ENCODE data around the gene YTHDC1.
A peak's percentile ranks its signal among the peaks of the same experiment; 100 is the strongest.
"Not testable (repeated sequence)": the region's sequence is repeated elsewhere in the genome, so short reads cannot be mapped to it uniquely, and the experiment has no call there.

Gene YTHDC1

DNA sequence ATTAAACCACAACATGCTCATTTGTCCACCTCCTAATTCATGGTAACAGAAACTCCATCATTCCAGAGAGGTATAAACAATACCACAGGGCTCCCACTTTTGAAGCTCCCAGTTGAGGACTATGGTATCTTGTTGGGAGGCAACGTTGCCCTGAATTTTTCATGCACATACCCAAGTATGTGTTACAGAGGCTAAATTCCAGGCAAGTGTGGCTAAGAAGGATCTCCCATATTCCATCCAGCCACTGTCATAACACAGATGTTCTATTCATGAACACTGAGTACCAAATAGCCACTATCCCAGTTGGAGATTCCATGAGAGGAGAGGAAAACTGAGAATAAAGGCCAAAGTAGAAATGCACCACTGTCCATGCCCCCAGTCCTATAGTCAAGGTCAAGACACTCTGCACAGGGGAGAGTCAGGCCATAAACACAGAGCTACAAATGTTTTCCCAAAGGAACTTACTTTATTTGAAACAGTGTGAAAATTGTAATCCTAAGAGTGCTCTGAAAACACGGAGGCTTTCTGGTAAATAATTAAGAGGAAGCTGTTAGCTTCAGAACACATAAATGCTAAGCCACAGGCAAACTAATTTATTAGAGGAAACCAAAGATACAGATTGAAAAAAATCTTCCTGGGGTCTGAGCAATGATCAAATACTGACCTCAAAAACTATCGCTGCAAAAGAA is 62.0 kb downstream of the YTHDC1 start:
- no peak for DNase-seq

DNA sequence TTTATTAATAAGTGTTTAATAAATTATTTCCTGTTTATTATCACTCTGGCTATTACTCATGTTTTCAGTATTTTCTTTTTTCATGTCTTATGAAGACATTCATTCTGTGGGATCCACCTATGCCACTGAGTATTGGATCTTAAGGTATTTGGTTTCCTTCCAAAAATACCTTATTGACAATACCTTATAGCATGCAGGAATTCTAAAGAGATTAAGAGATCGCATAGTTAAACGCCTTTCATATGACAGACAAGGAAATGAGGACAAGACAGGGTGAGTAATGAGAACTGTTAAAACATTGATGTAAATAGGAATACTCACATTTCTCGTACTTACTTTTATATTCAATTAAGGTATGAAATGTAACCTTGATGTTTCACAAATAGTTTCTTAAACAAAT is 66.2 kb downstream of the YTHDC1 start:
- DNase-seq: no peak

GRCh38 chr4:68283095-68283494 is 66.8 kb downstream of the YTHDC1 start:
- no peak for DNase-seq

- not testable (repeated sequence) for DNase-seq
Measured at GRCh38 chr4:68281796-68282740, 67.8 kb downstream of the YTHDC1 start.

GRCh38 chr4:68278029-68278428 is 71.9 kb downstream of the YTHDC1 start:
- no peak for DNase-seq

DNA sequence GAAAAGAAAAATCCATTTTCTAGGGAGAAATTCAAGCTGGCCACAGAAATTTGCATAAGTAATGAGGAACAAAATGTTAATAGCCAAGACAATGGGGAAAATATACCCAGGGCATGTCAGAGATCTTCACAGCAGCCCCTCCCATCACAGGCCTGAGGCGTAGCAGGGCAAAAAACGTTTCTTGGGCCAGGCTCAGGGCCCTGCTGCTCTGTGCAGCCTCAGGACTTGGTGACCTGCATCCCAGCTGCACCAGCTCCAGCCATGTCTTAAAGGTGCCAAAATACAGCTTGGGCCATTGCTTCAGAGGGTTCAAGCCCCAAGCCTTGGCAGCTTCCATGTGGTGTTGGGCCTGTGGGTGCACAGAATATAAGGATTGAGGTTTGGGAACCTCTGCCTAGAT is 72.3 kb downstream of the YTHDC1 start:
- DNase-seq: no peak

- no peak for DNase-seq
Measured at GRCh38 chr4:68272860-68273259, 77.0 kb downstream of the YTHDC1 start.

DNA sequence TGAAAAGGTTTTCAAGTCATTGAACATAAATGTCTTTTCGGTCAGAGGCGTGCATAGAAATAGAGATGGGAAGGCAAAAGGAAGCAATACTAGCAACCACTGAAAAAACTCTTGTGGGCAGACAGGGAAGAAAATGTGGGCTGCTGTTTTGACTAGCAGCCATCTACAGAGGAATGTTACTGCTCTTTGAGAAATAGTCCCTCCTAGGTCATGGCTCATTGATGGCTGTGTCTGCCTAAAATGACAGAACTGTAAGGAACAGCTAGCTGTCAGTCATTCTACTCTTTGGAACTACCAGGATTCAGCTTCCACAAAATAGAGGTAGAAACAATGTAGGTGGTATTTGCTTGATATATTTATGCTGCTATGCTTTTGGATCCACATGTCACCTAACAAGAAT is 77.5 kb downstream of the YTHDC1 start:
- DNase-seq: no peak

DNA sequence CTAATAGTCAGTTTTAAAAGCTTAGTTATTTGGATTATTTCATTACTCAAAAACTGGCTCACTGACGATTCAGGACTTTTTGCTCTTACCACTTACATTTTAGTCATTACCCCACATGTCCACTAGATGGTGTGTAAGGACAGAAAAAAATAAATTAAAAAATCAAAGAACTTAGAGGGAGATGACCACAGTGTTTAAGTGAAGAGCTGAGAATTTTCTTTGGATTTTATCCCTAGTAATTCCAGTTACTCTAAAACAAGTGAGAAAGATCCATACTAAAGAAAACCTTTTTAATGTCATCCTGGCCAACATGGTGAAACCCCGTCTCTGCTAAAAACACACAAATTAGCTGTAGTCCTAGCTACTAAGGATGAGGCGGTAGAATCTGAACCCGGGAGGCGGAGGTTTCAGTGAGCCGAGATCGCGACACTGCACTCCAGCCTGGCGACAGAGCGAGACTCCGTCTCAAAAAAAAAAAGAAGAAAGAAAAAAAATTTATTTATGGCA is 78.0 kb downstream of the YTHDC1 start:
- DNase-seq: peak; percentile 16

DNA sequence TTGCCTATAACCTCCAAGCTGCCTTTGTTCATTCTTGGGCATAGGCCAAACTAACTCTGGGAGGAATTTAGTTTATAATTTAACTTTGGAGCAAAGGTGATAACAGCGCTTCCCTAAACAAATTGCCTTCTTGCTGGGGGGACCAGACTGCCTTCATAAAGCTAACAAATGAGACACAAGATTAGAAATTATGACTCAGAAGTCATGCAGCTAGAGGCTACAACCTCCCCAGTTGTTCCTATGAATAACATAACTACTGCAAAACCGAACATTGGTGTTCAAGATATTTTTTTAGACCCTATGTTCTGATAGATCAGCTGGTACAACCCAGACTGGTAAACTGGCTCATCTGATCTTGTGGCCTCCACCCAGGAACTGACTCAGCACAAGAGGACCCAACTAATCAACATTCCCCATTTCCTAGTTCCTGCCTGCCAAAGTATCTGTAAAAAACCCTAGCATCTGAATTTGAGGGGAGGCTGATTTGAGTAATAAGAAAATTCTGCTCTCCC is 82.4 kb downstream of the YTHDC1 start:
- no peak for DNase-seq

DNA sequence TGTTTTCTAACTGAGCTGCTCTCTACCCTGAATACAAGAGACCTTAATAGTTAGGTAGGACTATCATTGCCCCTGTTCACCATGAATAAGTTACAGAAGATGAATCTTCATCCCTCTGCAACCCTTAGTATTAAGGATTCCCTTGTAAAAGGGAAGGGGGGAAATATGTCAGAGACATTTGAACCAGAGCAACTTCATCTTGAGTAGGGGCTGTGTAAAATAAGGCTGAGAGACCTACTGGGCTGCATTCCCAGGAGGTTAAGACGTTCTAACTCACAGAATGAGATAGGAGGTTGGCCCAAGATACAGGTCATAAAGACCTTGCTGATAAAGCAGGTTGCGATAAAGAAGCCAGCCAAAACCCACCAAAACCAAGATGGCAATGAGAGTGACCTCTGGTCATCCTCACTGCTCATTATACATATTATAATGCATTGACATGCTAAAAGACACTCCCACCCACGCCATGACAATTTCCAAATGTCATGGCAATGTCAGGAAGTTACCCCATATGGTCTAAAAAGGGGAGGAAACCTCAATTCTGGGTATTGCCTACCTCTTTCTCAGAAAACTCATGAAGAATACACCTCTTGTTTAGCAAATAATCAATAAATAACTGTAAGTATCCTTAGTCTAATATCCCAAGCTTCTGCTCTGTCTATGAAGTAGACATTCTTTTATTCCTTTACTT is 84.9 kb downstream of the YTHDC1 start:
- no peak for DNase-seq

All from NCI-H1105 treated with DMSO at 0.1 percent for 48 hours (cell line).